Coronary artery (tissue), 2 donors: Measurements from ENCODE around the gene DCPS.

Source experiments
- DNase-seq: peaks from one replicate; pipeline ENCODE4 v3.0.0-alpha.2; 2017; ENCODE audit warnings: low spot score
- H3K27ac ChIP-seq, 2 donors: fragments of 200-600 bp; sonication (generic); one replicate each; pipeline ENCODE4 v1.5.1; 2016 to 2019
- H3K4me3 ChIP-seq: fragments of 200-600 bp; sonication (generic); 2 replicates; pipeline ENCODE4 v1.5.1; 2016; ENCODE audit warnings: mild to moderate bottlenecking, moderate library complexity
- CTCF ChIP-seq: fragments of 200-600 bp; sonication (generic); IDR thresholded peaks from one replicate; pipeline ENCODE4 v1.5.1; 2019; ENCODE audit warnings: antibody characterized with exemption

DCPS gene

GRCh38 chr11:126355926-126356897 is 52.4 kb downstream of the DCPS start:
- Histone ChIP-seq H3K27ac (peak overlapping the region; percentile 90 to 92), H3K4me3 (peak overlapping the region; percentile 87)
- no peak for DNase-seq
- TF ChIP-seq CTCF: no peak

GRCh38 chr11:126357055-126357962 is 53.4 kb downstream of the DCPS start:
- Histone ChIP-seq H3K27ac (peak overlapping the region; percentile 90 to 92), H3K4me3 (peak overlapping the region; percentile 87)
- DNase-seq: no peak
- no peak for TF ChIP-seq CTCF

- Histone ChIP-seq H3K27ac (peak overlapping the region; percentile 90 to 92), H3K4me3 (peak overlapping the region; percentile 87)
- DNase-seq: no peak
- no peak for TF ChIP-seq CTCF
Observed at GRCh38 chr11:126357969-126358762, 54.3 kb downstream of the DCPS start.

GRCh38 chr11:126358763-126359160 is 54.9 kb downstream of the DCPS start:
- DNase-seq: no peak
- no peak for TF ChIP-seq CTCF
- Histone ChIP-seq H3K4me3 (peak overlapping the region; percentile 87), H3K27ac (peak overlapping the region in 1 of 2 donors; percentile 92)

GRCh38 chr11:126359431-126360048 is 55.7 kb downstream of the DCPS start:
- no peak for TF ChIP-seq CTCF
- H3K27ac ChIP-seq: peak overlapping the region; percentile 32 to 92
- no peak for DNase-seq
- peak overlapping the region; percentile 21 for H3K4me3 ChIP-seq

GRCh38 chr11:126360049-126360446 is 56.2 kb downstream of the DCPS start:
- H3K4me3 ChIP-seq: peak overlapping the region; percentile 21

More at GRCh38 chr11:126360049-126360446, 56.2 kb downstream of the DCPS start:
- TF ChIP-seq CTCF: no peak
- DNase-seq: no peak
- H3K27ac ChIP-seq: peak overlapping the region in 1 of 2 donors; percentile 92
